ENCODE results near the gene NPAS2. TPM values are rescaled to one million over a fixed set of nuclear protein-coding genes. Genes with fewer than 3 reads are reported as not detected.

NPAS2 gene
- polyA plus RNA-seq, 1 donor from 2014 or later, result 1.7 TPM

DNA sequence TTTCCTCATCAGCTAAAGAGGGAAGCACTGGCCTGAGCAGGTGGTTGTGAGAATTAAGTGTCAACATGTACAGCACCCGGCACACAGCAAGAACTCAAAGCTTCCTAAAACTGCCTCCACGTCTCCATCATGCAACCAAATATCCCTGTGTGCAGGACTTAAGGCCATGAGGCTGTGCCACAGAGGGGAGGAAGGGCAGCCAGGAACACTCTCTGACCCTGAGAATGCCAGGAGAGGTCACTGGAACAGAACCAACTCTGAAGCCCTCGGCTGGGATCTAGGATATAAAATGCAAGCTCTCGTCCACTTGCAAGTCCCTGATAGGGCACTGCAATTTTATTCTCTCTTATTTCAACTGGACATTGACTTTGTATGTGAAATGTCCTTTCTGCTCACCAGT lies 12.2 kb upstream of the NPAS2 start:
- Mint-ChIP-seq H3K9me3 (peaks cover 0 to 4% (median 3%) of the 10 kb centered on the region in 3 donors), H3K27me3 (no peaks in the 10 kb centered on the region), H3K36me3 (no peaks in the 10 kb centered on the region), H3K4me1 (peaks cover 0 to 2% (median 0%) of the 10 kb centered on the region in 3 donors), H3K4me3 (no peak overlapping the region), H3K27ac (no peak overlapping the region)

GRCh38 chr2:100808582-100808981 lies 11.4 kb upstream of the NPAS2 start:
- Mint-ChIP-seq H3K36me3 (no peaks in the 10 kb centered on the region), H3K4me3 (no peak overlapping the region), H3K27me3 (no peaks in the 10 kb centered on the region), H3K4me1 (peaks cover 0 to 2% (median 2%) of the 10 kb centered on the region in 3 donors), H3K9me3 (peaks cover 0 to 4% (median 3%) of the 10 kb centered on the region in 3 donors), H3K27ac (no peak overlapping the region)

DNA sequence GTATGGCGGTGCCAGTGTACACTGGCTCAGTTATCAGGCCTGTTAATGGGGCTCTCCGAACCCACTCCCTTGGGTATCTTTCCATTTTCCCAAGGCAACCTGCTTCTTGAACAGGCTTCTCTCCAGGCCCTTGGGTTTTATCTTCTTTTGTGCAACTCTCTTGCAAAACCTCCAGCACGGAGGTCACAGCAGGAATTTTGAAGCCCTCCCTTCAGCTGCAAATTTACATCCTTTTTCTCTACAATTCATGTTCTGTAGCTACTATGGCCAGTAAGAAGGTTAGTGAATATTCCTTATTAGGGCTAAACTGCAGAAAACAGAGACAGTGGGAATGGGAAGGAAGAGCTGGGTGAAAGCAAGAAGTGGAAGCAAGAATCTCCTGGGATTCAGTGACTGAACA lies 10.4 kb upstream of the NPAS2 start:
- H3K9me3 Mint-ChIP-seq, result peaks cover 0 to 4% (median 3%) of the 10 kb centered on the region in 3 donors
- H3K27me3 Mint-ChIP-seq, result no peaks in the 10 kb centered on the region
- H3K4me3 Mint-ChIP-seq, result no peak overlapping the region
- peaks cover 0 to 4% (median 2%) of the 10 kb centered on the region in 3 donors for H3K4me1 Mint-ChIP-seq
- H3K27ac Mint-ChIP-seq, result peak overlapping the region in 1 of 3 donors; percentile 70
- H3K36me3 Mint-ChIP-seq, result no peaks in the 10 kb centered on the region

DNA sequence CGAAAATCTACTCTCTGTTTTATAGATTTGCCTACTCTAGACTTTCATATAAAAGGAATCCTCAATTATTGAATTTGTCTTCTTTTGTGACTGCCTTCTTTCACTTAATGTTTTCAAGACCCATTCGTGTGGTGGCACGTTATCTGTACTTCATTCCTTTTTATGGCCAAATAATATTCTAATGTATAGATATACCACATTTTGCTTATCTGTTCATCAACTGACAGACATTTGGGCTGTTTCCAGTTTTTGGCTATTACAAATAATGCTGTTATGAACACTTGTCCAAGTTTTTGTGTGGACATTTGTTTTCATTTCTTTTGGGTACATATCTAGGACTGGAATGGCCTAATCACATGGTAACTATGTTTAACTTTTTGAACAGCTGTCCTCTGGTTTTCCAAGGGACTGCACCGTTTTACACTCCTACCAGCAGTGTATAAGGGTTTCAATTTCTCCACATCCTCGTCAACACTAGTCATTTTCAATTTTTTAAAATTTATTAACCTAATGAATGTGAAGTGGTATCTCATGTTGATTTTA lies 9.3 kb upstream of the NPAS2 start:
- no peaks in the 10 kb centered on the region for H3K27me3 Mint-ChIP-seq
- H3K4me1 Mint-ChIP-seq, result peaks cover 0 to 4% (median 2%) of the 10 kb centered on the region in 3 donors
- no peaks in the 10 kb centered on the region for H3K36me3 Mint-ChIP-seq
- H3K4me3 Mint-ChIP-seq, result no peak overlapping the region
- H3K9me3 Mint-ChIP-seq, result peaks cover 0 to 4% (median under 1%) of the 10 kb centered on the region in 3 donors
- no peak overlapping the region for H3K27ac Mint-ChIP-seq

- Mint-ChIP-seq H3K27me3 (peaks cover 4% of the 10 kb centered on the region), H3K4me1 (peaks cover 0 to 4% (median 2%) of the 10 kb centered on the region in 3 donors), H3K4me3 (no peak overlapping the region), H3K36me3 (no peaks in the 10 kb centered on the region), H3K9me3 (peaks cover 0 to 4% (median 0%) of the 10 kb centered on the region in 3 donors), H3K27ac (no peak overlapping the region)
These were observed 7.8 kb upstream of the NPAS2 start for GRCh38 chr2:100812116-100812515.

- Mint-ChIP-seq H3K27ac (no peak overlapping the region), H3K9me3 (peaks cover 0 to 4% (median 0%) of the 10 kb centered on the region in 3 donors), H3K36me3 (no peaks in the 10 kb centered on the region), H3K4me3 (no peak overlapping the region), H3K4me1 (peaks cover 0 to 4% (median 2%) of the 10 kb centered on the region in 3 donors), H3K27me3 (peaks cover 5% of the 10 kb centered on the region)
These were observed 7.4 kb upstream of the NPAS2 start for GRCh38 chr2:100812573-100812972.

DNA sequence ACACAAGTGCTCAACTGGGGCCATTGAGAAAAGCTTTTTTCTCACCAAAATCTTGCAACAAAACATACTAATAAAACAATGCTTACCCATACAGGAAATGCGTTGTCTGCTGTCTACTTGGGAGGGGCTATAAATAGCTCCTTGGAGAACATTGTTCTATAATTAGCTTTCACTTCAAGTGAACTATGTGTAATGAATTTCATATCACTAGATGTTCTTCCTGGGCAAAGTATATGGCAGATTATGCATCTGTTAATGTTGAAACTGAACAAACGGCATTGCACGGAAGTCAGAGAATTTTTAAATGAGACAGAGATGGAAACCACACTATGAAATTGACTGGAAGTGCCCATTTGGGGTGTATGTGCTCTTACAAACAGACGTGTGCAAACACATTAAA lies 6.4 kb upstream of the NPAS2 start:
- Mint-ChIP-seq H3K4me1 (peaks cover 0 to 6% (median 5%) of the 10 kb centered on the region in 3 donors), H3K4me3 (no peak overlapping the region), H3K27me3 (peaks cover 15% of the 10 kb centered on the region), H3K9me3 (peaks cover 0 to 4% (median 0%) of the 10 kb centered on the region in 3 donors), H3K27ac (no peak overlapping the region), H3K36me3 (no peaks in the 10 kb centered on the region)

- Mint-ChIP-seq H3K36me3 (no peaks in the 10 kb centered on the region), H3K27me3 (peaks cover 17% of the 10 kb centered on the region), H3K27ac (no peak overlapping the region), H3K9me3 (peaks cover 0 to 4% (median 0%) of the 10 kb centered on the region in 3 donors), H3K4me1 (peaks cover 0 to 6% (median 5%) of the 10 kb centered on the region in 3 donors), H3K4me3 (no peak overlapping the region)
These were observed 5.9 kb upstream of the NPAS2 start for GRCh38 chr2:100814043-100814442.

DNA sequence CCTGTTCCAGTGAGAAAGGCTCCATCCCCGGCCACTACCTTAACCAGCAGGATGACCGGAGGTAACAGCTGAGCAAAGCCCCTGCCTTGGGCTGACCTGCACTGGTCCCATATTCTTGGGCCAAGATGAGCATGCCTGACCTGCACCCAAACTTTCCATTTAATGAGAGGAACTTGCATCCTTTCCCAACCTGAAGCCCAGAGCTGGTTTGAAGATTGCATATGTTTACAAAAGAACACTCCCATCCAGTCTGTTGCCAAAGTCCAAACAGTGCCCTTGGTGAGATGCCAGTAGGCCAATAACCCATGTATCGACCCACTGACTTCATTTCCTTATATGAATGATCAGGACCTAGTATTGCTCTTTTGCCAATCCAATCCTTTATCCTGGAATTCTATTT lies 5.5 kb upstream of the NPAS2 start:
- peaks cover 20% of the 10 kb centered on the region for H3K27me3 Mint-ChIP-seq
- peaks cover 0 to 6% (median 5%) of the 10 kb centered on the region in 3 donors for H3K4me1 Mint-ChIP-seq
- no peak overlapping the region for H3K4me3 Mint-ChIP-seq
- H3K9me3 Mint-ChIP-seq, result peaks cover 0 to 4% (median 0%) of the 10 kb centered on the region in 3 donors
- no peaks in the 10 kb centered on the region for H3K36me3 Mint-ChIP-seq
- H3K27ac Mint-ChIP-seq, result no peak overlapping the region

- no peaks in the 10 kb centered on the region for H3K36me3 Mint-ChIP-seq
- H3K27ac Mint-ChIP-seq, result no peak overlapping the region
- peaks cover 32% of the 10 kb centered on the region for H3K27me3 Mint-ChIP-seq
- H3K4me3 Mint-ChIP-seq, result no peak overlapping the region
- peaks cover 0 to 6% (median 5%) of the 10 kb centered on the region in 3 donors for H3K4me1 Mint-ChIP-seq
- H3K9me3 Mint-ChIP-seq, result peaks cover 0 to 3% (median 0%) of the 10 kb centered on the region in 3 donors
These were observed 2.5 kb upstream of the NPAS2 start for GRCh38 chr2:100817388-100817985.

DNA sequence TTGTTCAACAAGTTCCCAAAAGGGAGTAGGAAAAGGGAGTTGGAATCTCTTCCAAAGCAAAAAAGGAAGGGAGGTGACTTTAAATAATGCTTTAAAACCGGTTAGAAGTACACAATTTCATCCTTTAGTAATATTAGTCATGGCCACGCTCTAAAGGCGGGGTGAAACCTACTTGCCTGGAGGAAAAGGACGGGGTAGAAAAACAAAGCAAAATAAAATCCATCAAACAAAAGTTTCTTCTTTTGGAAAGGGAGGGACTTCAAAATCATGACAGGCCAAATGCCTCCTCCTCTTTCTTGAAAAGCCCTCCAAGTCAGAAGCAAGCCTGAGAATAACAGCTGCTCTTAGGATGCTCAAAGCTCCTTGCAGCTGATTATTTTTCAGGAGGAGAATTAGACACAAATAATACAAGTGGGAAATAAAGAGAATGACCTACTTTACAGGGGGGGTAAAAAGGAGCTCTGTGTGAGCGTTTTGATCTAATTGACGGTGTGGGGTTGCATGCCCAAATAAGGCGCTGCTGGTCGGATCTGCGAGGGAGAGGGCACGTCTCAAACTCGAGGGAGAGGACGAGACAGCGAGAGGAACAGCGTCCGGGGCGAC lies 1.8 kb upstream of the NPAS2 start:
- Mint-ChIP-seq H3K27me3 (peaks cover 32% of the 10 kb centered on the region), H3K4me1 (peaks cover 0 to 6% (median 5%) of the 10 kb centered on the region in 3 donors), H3K9me3 (peaks cover 0 to 3% (median 0%) of the 10 kb centered on the region in 3 donors), H3K27ac (no peak overlapping the region), H3K4me3 (no peak overlapping the region), H3K36me3 (no peaks in the 10 kb centered on the region)

GRCh38 chr2:100818606-100819369 lies 1.2 kb upstream of the NPAS2 start:
- Mint-ChIP-seq H3K4me1 (peaks cover 0 to 5% (median 2%) of the 10 kb centered on the region in 3 donors), H3K27me3 (peaks cover 34% of the 10 kb centered on the region)

DNA sequence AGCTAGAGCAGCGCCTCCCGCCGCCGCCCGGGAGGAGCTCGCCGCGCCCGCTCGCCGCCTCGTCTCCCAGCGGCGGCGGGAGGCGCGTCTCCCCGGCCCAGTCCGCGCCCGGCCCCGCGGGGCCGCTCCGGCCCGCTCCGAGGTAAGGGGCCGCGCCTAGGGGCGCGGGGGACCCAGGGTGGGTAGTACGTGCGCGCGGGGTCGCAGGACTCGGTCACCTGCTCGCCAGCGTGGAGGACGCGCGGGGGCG lies 259 bp downstream of the NPAS2 start:
- H3K4me1 Mint-ChIP-seq, result peaks cover 0 to 2% (median 2%) of the 10 kb centered on the region in 3 donors
- H3K4me3 Mint-ChIP-seq, result no peak overlapping the region
- peaks cover 43% of the 10 kb centered on the region for H3K27me3 Mint-ChIP-seq
- no peaks in the 10 kb centered on the region for H3K36me3 Mint-ChIP-seq
- peaks cover 0 to 3% (median 0%) of the 10 kb centered on the region in 3 donors for H3K9me3 Mint-ChIP-seq
- no peak overlapping the region for H3K27ac Mint-ChIP-seq

More at GRCh38 chr2:100818606-100819369, 1.2 kb upstream of the NPAS2 start:
- H3K27ac Mint-ChIP-seq, result no peak overlapping the region
- peaks cover 0 to 3% (median 0%) of the 10 kb centered on the region in 3 donors for H3K9me3 Mint-ChIP-seq
- peak overlapping the region in 1 of 4 donors; percentile 49 for H3K4me3 Mint-ChIP-seq
- no peaks in the 10 kb centered on the region for H3K36me3 Mint-ChIP-seq

GRCh38 chr2:100820523-100821254 lies 750 bp downstream of the NPAS2 start:
- peaks cover 0 to 2% (median 2%) of the 10 kb centered on the region in 3 donors for H3K4me1 Mint-ChIP-seq
- H3K9me3 Mint-ChIP-seq, result peaks cover 0 to 4% (median 0%) of the 10 kb centered on the region in 3 donors
- no peak overlapping the region for H3K27ac Mint-ChIP-seq
- peaks cover 43% of the 10 kb centered on the region for H3K27me3 Mint-ChIP-seq
- no peak overlapping the region for H3K4me3 Mint-ChIP-seq
- H3K36me3 Mint-ChIP-seq, result no peaks in the 10 kb centered on the region
